Sigmoid colon (tissue), 4 donors: ENCODE measurements around the gene SORCS2.

Experiments
- EP300 ChIP-seq, 4 donors: sonication (generic); formaldehyde crosslinking; IDR thresholded peaks; one replicate each; pipeline ENCODE4 v1.6.1; 2017; ENCODE audit warnings: antibody characterized with exemption in 4 of 4
- POLR2A ChIP-seq, 2 donors: fragments of 450-650 bp; IDR thresholded peaks; one replicate each; pipeline ENCODE4 v1.6.1; 2016; ENCODE audit warnings: antibody characterized with exemption in 2 of 2, mild to moderate bottlenecking in 2 of 2, moderate library complexity in 2 of 2
- POLR2AphosphoS5 ChIP-seq, 4 donors: sonication (generic); formaldehyde crosslinking; IDR thresholded peaks; one replicate each; pipeline ENCODE4 v1.6.1; 2017; ENCODE audit warnings: antibody characterized with exemption in 4 of 4
- TF ChIP-seq, protein P1 (sequence below), 4 experiments: fragments of 450-650 bp in 3 of 4; fragments of 200-600 bp in 1 of 4; IDR thresholded peaks; one replicate each; pipeline ENCODE4 v1.5.1; 2016 to 2019; ENCODE audit warnings: antibody characterized with exemption in 4 of 4, mild to moderate bottlenecking in 3 of 4, moderate library complexity in 2 of 4

DNA sequence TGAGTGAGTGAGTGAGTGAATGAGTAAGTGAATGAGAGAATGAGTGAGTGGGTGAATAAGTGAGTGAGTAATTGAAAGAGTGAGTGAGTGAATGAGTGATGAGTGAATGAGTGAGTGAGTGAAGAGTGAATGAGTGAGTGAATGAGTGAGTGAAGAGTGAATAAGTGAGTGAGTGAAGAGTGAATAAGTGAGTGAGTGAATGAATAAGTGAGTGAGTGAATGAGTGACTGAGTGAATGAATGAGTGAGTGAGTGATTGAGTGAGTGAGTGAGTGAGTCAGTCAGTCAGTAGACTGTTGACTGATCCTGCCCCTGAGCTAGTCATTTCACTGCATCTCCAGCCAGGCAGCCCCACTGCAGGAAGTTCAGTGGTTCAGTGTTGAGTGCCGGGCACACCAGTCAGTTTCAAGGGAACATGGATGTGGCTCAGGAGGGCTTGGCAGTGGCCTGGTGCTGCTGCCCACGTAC, 470.8 kb downstream of the SORCS2 start:
- TF ChIP-seq, protein P1, sequence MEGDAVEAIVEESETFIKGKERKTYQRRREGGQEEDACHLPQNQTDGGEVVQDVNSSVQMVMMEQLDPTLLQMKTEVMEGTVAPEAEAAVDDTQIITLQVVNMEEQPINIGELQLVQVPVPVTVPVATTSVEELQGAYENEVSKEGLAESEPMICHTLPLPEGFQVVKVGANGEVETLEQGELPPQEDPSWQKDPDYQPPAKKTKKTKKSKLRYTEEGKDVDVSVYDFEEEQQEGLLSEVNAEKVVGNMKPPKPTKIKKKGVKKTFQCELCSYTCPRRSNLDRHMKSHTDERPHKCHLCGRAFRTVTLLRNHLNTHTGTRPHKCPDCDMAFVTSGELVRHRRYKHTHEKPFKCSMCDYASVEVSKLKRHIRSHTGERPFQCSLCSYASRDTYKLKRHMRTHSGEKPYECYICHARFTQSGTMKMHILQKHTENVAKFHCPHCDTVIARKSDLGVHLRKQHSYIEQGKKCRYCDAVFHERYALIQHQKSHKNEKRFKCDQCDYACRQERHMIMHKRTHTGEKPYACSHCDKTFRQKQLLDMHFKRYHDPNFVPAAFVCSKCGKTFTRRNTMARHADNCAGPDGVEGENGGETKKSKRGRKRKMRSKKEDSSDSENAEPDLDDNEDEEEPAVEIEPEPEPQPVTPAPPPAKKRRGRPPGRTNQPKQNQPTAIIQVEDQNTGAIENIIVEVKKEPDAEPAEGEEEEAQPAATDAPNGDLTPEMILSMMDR (IDR thresholded peaks at IDR 0.05): no peak
- TF ChIP-seq POLR2AphosphoS5 (IDR thresholded peaks at IDR 0.05): no peak
- TF ChIP-seq EP300 (IDR thresholded peaks at IDR 0.05): no peak
- no peak for TF ChIP-seq POLR2A (IDR thresholded peaks at IDR 0.05)
